K562 (cell line): ENCODE data around the gene AICDA. TPM values are rescaled to one million over a fixed set of nuclear protein-coding genes. Genes with fewer than 3 reads are reported as not detected.

Experiments
- ATAC-seq: fragments of 200-7000 bp; cut with Tn5 transposase; 3 replicates; pipeline ENCODE4 v1.9.1; 2020; ENCODE audit warnings: moderate library complexity
- BruUV-seq: library from RNA; stranded (reverse); fragments of 400-500 nt; replicated peaks from 2 replicates; lab custom pipeline; 2021; lab: Mats Ljungman, UMichigan
- CTCF ChIA-PET: fragments of 300-600 bp; formaldehyde crosslinking; extraction: SDS; loops from one replicate; lab custom pipeline; 2021; ENCODE audit warnings: low intra/inter-chr PET ratio; lab: Yijun Ruan, JAX
- POLR2A ChIA-PET: fragments of 300-600, 350-650 bp; sonication (Branson Sonifier 250); formaldehyde crosslinking; extraction: SDS; loops from one replicate; lab custom pipeline; 2021; ENCODE audit warnings: antibody characterized with exemption, inconsistent platforms; lab: Yijun Ruan, JAX
- DNase-seq, 4 experiments: peaks; one replicate each; pipeline versions ENCODE4 v3.0.0 to v3.0.0-alpha.2; 2011 to 2018; ENCODE audit warnings: low spot score in 3 of 4, mixed read lengths in 3 of 4; ENCODE audit errors: extremely low read depth in 1 of 4
- FAIRE-seq: peaks from 2 replicates; lab custom pipeline; 2011; peaks lifted over from hg19 to GRCh38; lab: Jason Lieb, UNC
- H2AFZ ChIP-seq: 2 replicates; pipeline ENCODE4 v1.6.0; 2011; ENCODE audit warnings: low read depth, low read length, control low read depth, inconsistent platforms
- H3K27ac ChIP-seq: fragments of 200-600 bp; 3 replicates; pipeline ENCODE4 v1.8.0; 2011; ENCODE audit warnings: low read depth, mild to moderate bottlenecking, control low read depth, inconsistent platforms, low read length, moderate library complexity, mixed read lengths; ENCODE audit errors: extremely low read depth
- H3K27me3 ChIP-seq, 2 experiments: fragments of 300-600 bp in 1 of 2; 2 replicates in 1 of 2; 3 replicates in 1 of 2; pipeline versions ENCODE4 v1.6.0 to v1.8.0; 2011; ENCODE audit warnings: inconsistent platforms in 2 of 2, low read length in 2 of 2, mild to moderate bottlenecking in 1 of 2, mixed read lengths in 1 of 2, moderate library complexity in 1 of 2; ENCODE audit not compliant: control insufficient read depth in 2 of 2, insufficient read depth in 2 of 2
- H3K36me3 ChIP-seq: fragments of 300-600 bp; 3 replicates; pipeline ENCODE4 v1.8.0; 2011; ENCODE audit warnings: mild to moderate bottlenecking, low read length, inconsistent platforms; ENCODE audit not compliant: control insufficient read depth, insufficient read depth
- H3K4me1 ChIP-seq, 2 experiments: fragments of 200-600 bp in 1 of 2; replicated peaks in 1 of 2; 2 replicates in 1 of 2; 3 replicates in 1 of 2; pipeline versions ENCODE4 v1.5.1 to v1.8.0; 2011; ENCODE audit warnings: inconsistent platforms in 2 of 2, low read length in 2 of 2, mild to moderate bottlenecking in 1 of 2, mixed read lengths in 1 of 2, moderate library complexity in 1 of 2; ENCODE audit not compliant: control insufficient read depth in 2 of 2, insufficient read depth in 2 of 2
- H3K4me2 ChIP-seq: 2 replicates; pipeline ENCODE4 v1.6.1; 2011; ENCODE audit warnings: low read length, control low read depth, inconsistent platforms, mixed read lengths; ENCODE audit not compliant: insufficient read depth
- H3K4me3 ChIP-seq: fragments of 200-600 bp; sonication (generic), shearing (Covaris generic); 2 replicates; pipeline ENCODE4 v1.5.1; 2016; ENCODE audit warnings: control low read depth, inconsistent platforms
- H3K79me2 ChIP-seq: fragments of 200-600 bp; 3 replicates; pipeline ENCODE4 v1.8.0; 2011; ENCODE audit warnings: low read length, inconsistent platforms; ENCODE audit not compliant: control insufficient read depth, insufficient read depth
- H3K9ac ChIP-seq, 2 experiments: 2 replicates each; pipeline versions ENCODE4 v1.6.0 to v1.6.1; 2011; ENCODE audit warnings: low read depth in 2 of 2, low read length in 2 of 2, control low read depth in 1 of 2, inconsistent platforms in 1 of 2, mild to moderate bottlenecking in 1 of 2, mixed read lengths in 1 of 2; ENCODE audit not compliant: insufficient read depth in 1 of 2
- H3K9me1 ChIP-seq: one replicate; pipeline ENCODE4 v1.6.0; 2011; ENCODE audit warnings: inconsistent platforms, mild to moderate bottlenecking, low read length, moderate library complexity; ENCODE audit not compliant: control insufficient read depth, insufficient read depth
- H3K9me3 ChIP-seq: replicated peaks from 2 replicates; pipeline ENCODE4 v1.5.1; 2011; ENCODE audit warnings: low read depth, low read length, inconsistent platforms; ENCODE audit not compliant: control insufficient read depth, insufficient read depth
- H4K20me1 ChIP-seq: replicated peaks from 2 replicates; pipeline ENCODE4 v1.6.1; 2011; ENCODE audit warnings: low read length, inconsistent platforms, mixed read lengths; ENCODE audit not compliant: control insufficient read depth, insufficient read depth
- BRD9 ChIP-seq: fragments of 450-650 bp; IDR thresholded peaks from 2 replicates; pipeline ENCODE4 v1.6.1; 2018; ENCODE audit warnings: low read depth; ENCODE audit not compliant: partially characterized antibody
- HMGN3 ChIP-seq: IDR thresholded peaks from 2 replicates; pipeline ENCODE4 v1.6.1; 2011; ENCODE audit warnings: borderline replicate concordance, low read depth, mild to moderate bottlenecking, mixed read lengths, low read length; ENCODE audit not compliant: insufficient read length; ENCODE audit errors: extremely low read depth
- NRF1 ChIP-seq, 2 experiments: fragments of 450-650 bp; IDR thresholded peaks in 1 of 2; conservative IDR thresholded peaks in 1 of 2; 2 replicates each; pipeline ENCODE4 v1.6.1; 2014; ENCODE audit warnings: mild to moderate bottlenecking in 2 of 2
- WGBS: fragments of 100-300 bp; shearing (Covaris generic); methylation state at CpG from one replicate; pipeline ENCODE4 v1.1.6; 2016; ENCODE audit warnings: low coverage, mixed read lengths; ENCODE audit not compliant: insufficient coverage; ENCODE audit errors: missing lambda C conversion rate; 5-methylcytosine and 5-hydroxymethylcytosine counted together
- in situ Hi-C: fragments of 300-500 bp; cut with MboI; formaldehyde crosslinking; loops from 4 replicates; pipeline ENCODE4 v1.15.0; 2018; ENCODE audit warnings: inconsistent platforms, mixed read lengths
- intact Hi-C: fragments of 100-400 bp; cut with micrococcal nuclease; formaldehyde crosslinking; loops from 2 replicates; pipeline ENCODE4 v1.14.2; 2022
- polyA plus RNA-seq, 8 experiments: library from polyadenylated mRNA; depleted of rRNA in 4 of 8; stranded (reverse) in 5 of 8; unstranded in 3 of 8; fragments of >200 nt; fragmentation: Nextera tagmentation in 2 of 8; fragmentation: Illumina TruSeq in 1 of 8; extraction: Ambion mirVana in 2 of 8; extraction: Trizol in 1 of 8; gene quantifications; 2 replicates each; pipeline versions ENCODE4 v1.2.1 to v1.2.3, GENCODE V29; 2011 to 2014; ENCODE audit warnings: inconsistent platforms in 1 of 8, missing spikeins in 1 of 8
- total RNA-seq, 7 experiments: library from RNA; depleted of rRNA in 6 of 7; stranded (reverse); fragments of >200 nt in 6 of 7; fragmentation: Illumina TruSeq in 2 of 7; extraction: Trizol in 2 of 7; gene quantifications; 2 replicates each; pipeline versions ENCODE4 v1.2.1 to v1.2.3, GENCODE V29; 2011 to 2021; ENCODE audit warnings: low replicate concordance in 1 of 7

Gene AICDA
- total and polyA plus RNA-seq, 9 of the 15 experiments (the other 6 are each of a cell fraction or from before 2014, with no cell fraction given): not detected

DNA sequence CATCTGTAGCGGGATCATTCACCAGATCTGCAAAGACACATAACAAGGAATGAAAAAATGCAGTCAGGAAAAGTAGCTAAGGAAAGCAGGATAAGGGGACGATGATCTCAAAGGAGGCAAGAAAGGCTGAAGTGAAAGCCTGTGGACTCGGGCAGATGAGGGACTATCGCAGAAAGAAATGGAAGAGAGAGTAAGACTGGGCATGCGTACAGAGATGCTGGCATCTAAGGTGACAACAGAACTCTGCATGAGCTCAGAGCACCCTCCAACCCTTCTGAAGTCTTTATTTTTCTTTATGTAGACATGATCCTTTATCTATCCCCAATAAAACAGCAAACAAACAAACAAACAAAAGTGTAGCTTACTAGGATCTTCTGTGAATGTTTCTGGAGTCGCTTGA lies 42.8 kb upstream of the AICDA start:
- BruUV-seq: no TSS peak
- H3K9me1 ChIP-seq: no peaks in the 10 kb centered on the region
- TF ChIP-seq NRF1 (conservative IDR thresholded peaks at IDR 0.05 in 1 of 2, IDR thresholded peaks at IDR 0.05 in 1 of 2): peak; percentile 55 to 70
- no peak for TF ChIP-seq HMGN3
- TF ChIP-seq, all 486 proteins: peak for 1
- no peaks in the 10 kb centered on the region for H3K79me2 ChIP-seq
- no peaks in the 10 kb centered on the region for H4K20me1 ChIP-seq
- no peaks in the 10 kb centered on the region for H3K36me3 ChIP-seq
- intact Hi-C loops: loop anchor here (5.0 kb wide), 1 partner anchor 392 kb away; no protein-coding TSS in a partner anchor
- 12% methylated on average over 6 of the region's 6 CpGs for WGBS
- H3K27me3 ChIP-seq: peaks cover 0 to 2% of the 10 kb centered on the region in 2 experiments; a peak in 1 of 5 replicates
- H3K4me2 ChIP-seq: no peak overlapping the region
- no peak overlapping the region for H2AFZ ChIP-seq
- FAIRE-seq (no peak), DNase-seq (no peak), ATAC-seq (no peak)
- ChIA-PET CTCF (no interaction called here), POLR2A (interaction anchor here (0.6 to 0.8 kb wide), 2 partner anchors 15 to 22 kb away, joined by 3 read pairs; no protein-coding TSS in a partner anchor)
- no peak overlapping the region for H3K27ac ChIP-seq
- no peak overlapping the region for H3K9ac ChIP-seq
- no peaks in the 10 kb centered on the region for H3K9me3 ChIP-seq
- H3K4me3 ChIP-seq: no peak overlapping the region
- in situ Hi-C loops: no loop called here
- no peaks in the 10 kb centered on the region for H3K4me1 ChIP-seq

DNA sequence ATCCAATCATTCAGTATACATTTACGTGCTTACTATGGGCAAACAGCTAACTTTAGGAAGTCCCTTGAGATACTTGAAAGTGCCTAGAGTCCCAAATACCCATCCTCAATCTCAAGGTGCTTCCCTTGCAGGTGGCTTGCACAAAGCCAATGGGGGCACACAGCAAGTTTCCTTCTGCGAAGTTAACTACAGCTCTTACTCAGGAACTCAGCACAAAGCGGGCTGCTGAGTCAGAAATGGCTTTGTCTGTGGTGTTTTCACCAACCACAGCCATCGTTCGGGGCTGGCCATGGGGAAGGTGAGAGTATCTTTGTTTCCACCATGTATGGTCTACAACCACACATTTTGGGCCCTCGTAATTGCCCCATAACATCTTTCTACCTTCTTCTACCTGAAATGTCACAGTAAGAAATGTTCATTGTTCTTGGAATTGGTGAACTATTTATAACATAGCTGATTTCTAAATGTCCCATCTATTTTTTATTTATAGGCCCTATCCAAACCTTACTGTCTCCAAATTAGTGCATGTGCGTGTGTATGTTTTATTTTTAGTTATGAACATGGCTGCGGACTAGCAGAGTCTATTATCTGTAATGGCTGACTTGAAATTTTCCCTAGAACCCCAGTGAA lies 36.0 kb upstream of the AICDA start:
- no peaks in the 10 kb centered on the region for H3K4me1 ChIP-seq
- H3K4me3 ChIP-seq: no peak overlapping the region
- FAIRE-seq (no peak), DNase-seq (no peak), ATAC-seq (no peak)
- POLR2A ChIA-PET: interaction anchor here (0.6 kb wide), 1 partner anchor 12 kb away, joined by 4 read pairs; no protein-coding TSS in a partner anchor
- H3K79me2 ChIP-seq: no peaks in the 10 kb centered on the region
- H3K27me3 ChIP-seq: peaks cover 0 to 2% of the 10 kb centered on the region in 2 experiments; a peak in 3 of 5 replicates
- in situ Hi-C loops: no loop called here
- no peak overlapping the region for H3K9ac ChIP-seq
- H3K4me2 ChIP-seq: no peak overlapping the region
- no peaks in the 10 kb centered on the region for H3K9me3 ChIP-seq
- no peak overlapping the region for H3K27ac ChIP-seq
- no peaks in the 10 kb centered on the region for H3K9me1 ChIP-seq
- no peak for TF ChIP-seq BRD9
- no peak overlapping the region for H2AFZ ChIP-seq
- intact Hi-C loops: no loop called here
- CTCF ChIA-PET: no interaction called here
- H3K36me3 ChIP-seq: no peaks in the 10 kb centered on the region
- BruUV-seq: no TSS peak
- WGBS: 0% methylated on average over 8 of the region's 8 CpGs
- no peaks in the 10 kb centered on the region for H4K20me1 ChIP-seq
